ENCODE measurements around the gene M6PR. TPM values are rescaled to one million over a fixed set of nuclear protein-coding genes. Genes with fewer than 3 reads are reported as not detected.

M6PR gene
- total RNA-seq, 4 donors from 2014 or later = 72.0 to 96.3 (median 88.5) TPM

DNA sequence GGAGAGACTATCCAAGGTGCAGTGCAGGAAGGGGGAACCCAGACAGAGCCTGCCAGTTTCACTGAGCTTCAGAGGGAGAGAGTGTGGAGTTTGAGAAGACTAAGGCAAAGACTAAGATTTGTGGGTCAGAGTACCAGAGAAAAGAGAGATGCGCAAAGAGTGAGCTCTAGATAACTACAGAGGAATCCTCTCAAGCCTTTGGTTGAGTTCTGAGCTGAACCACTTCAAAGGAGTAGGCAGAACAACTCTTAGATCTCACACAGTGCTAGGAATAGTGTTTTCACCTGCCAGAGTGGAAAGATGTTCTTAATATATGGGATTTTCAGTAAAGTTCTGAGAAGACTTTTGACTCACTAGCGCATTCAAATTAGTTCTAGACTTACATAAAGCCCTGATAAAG is 10.7 kb upstream of the M6PR start:
- 97% methylated on average over 2 of the region's 2 CpGs for WGBS

DNA sequence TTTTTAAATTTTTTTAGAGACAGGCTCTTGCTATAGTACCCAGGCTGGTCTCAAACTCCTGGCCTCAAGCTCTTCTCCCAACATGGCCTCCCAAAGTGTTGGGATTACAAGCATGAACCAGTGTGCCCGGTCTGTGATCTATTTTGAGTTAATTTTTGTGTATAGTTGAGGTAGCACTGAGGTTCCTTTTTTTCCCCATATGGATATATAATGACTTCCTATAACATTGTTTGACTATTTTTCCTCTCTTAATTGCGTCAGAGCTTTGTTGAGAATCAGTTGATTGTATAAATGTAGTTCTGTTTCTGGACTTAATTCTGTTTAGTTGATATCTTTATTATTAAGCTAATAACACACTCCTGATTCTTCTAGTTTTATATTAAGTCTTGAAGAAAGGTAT is 8.6 kb upstream of the M6PR start:
- intact Hi-C loops (cut with DNase I) = no loop called here
- 68% methylated on average over 2 of the region's 2 CpGs for whole genome bisulfite sequencing

More for the DNA sequence above, 10.7 kb upstream of the M6PR start:
- TF ChIP-seq POLR2A (IDR thresholded peaks at IDR 0.05; ENCODE audit: low read depth) = no peak
- Histone ChIP-seq H3K4me3 (no peak overlapping the region), H3K4me1 (no peaks in the 10 kb centered on the region), H3K27me3 (no peaks in the 10 kb centered on the region), H3K9me3 (no peaks in the 10 kb centered on the region), H3K27ac (replicated peaks in 1 of 4) (no peak overlapping the region), H3K36me3 (peaks cover 0 to 6% (median 0%) of the 10 kb centered on the region in 4 donors)
- DNase-seq (ENCODE audit: extremely low spot score) = no peak
- intact Hi-C loops (cut with DNase I) = no loop called here

DNA sequence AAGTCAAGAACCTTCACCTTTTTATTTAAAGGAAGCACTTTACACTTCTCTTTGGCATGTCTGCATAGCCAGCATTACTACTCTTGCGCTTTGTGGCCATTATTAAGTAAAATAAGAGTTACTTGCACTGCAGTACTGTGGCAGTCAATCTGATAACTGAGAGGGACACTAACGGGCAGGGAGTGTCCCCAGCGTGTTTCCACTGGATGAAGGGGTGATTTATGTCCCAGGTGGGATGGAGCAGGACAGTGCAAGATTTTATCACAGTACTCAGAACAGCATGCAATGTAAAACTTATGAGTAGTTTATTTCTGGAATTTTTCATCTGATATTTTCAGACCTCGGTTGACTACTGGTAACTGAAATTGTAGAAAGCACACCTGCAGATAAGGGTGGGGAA is 8.1 kb upstream of the M6PR start:
- DNase-seq (ENCODE audit: extremely low spot score) = no peak
- Histone ChIP-seq H3K27ac (replicated peaks in 1 of 4) (no peak overlapping the region), H3K36me3 (peaks cover 0 to 6% (median 0%) of the 10 kb centered on the region in 4 donors), H3K9me3 (no peaks in the 10 kb centered on the region), H3K4me1 (no peaks in the 10 kb centered on the region), H3K27me3 (no peaks in the 10 kb centered on the region), H3K4me3 (no peak overlapping the region)
- TF ChIP-seq POLR2A (IDR thresholded peaks at IDR 0.05; ENCODE audit: low read depth) (no peak), POLR2AphosphoS5 (IDR thresholded peaks at IDR 0.05) (no peak), EP300 (IDR thresholded peaks at IDR 0.05) (no peak)
- TF ChIP-seq, protein P1, sequence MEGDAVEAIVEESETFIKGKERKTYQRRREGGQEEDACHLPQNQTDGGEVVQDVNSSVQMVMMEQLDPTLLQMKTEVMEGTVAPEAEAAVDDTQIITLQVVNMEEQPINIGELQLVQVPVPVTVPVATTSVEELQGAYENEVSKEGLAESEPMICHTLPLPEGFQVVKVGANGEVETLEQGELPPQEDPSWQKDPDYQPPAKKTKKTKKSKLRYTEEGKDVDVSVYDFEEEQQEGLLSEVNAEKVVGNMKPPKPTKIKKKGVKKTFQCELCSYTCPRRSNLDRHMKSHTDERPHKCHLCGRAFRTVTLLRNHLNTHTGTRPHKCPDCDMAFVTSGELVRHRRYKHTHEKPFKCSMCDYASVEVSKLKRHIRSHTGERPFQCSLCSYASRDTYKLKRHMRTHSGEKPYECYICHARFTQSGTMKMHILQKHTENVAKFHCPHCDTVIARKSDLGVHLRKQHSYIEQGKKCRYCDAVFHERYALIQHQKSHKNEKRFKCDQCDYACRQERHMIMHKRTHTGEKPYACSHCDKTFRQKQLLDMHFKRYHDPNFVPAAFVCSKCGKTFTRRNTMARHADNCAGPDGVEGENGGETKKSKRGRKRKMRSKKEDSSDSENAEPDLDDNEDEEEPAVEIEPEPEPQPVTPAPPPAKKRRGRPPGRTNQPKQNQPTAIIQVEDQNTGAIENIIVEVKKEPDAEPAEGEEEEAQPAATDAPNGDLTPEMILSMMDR (IDR thresholded peaks at IDR 0.05) = no peak
- WGBS = 79% methylated on average over 4 of the region's 4 CpGs
- intact Hi-C loops (cut with DNase I) = no loop called here

More for the DNA sequence above, 8.6 kb upstream of the M6PR start:
- H3K4me3 ChIP-seq = no peak overlapping the region
- H3K27me3 ChIP-seq = no peaks in the 10 kb centered on the region
- H3K4me1 ChIP-seq = no peaks in the 10 kb centered on the region
- peaks cover 0 to 6% (median 0%) of the 10 kb centered on the region in 4 donors for H3K36me3 ChIP-seq
- H3K9me3 ChIP-seq = no peaks in the 10 kb centered on the region
- no peak overlapping the region for H3K27ac ChIP-seq (replicated peaks in 1 of 4)
- no peak for DNase-seq (ENCODE audit: extremely low spot score)
- TF ChIP-seq POLR2AphosphoS5 (IDR thresholded peaks at IDR 0.05) (no peak), EP300 (IDR thresholded peaks at IDR 0.05) (no peak), POLR2A (IDR thresholded peaks at IDR 0.05; ENCODE audit: low read depth) (no peak)
- TF ChIP-seq, protein P1 (IDR thresholded peaks at IDR 0.05) = no peak

DNA sequence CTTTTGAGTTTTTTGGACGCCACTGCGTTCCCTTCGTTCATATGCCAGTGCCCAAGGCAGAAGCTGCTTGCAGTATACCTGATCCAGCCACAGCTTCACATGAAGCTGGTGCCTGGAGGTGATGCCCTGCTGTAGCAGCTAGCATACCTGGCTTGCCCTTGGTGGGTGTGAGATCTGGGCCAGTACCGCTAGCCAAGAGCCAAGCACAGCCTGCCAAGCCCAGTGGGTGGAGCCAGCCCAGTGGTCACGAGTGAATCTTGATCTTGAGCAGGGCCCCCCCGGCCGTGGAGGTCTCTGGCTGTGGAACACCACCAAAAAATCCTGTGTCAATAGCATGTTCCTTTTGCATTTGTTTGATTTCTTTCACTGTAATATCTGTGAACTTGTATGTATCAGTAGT is 7.3 kb upstream of the M6PR start:
- Histone ChIP-seq H3K9me3 (no peaks in the 10 kb centered on the region), H3K27ac (replicated peaks in 1 of 4) (no peak overlapping the region), H3K36me3 (peaks cover 0 to 6% (median 0%) of the 10 kb centered on the region in 4 donors), H3K4me1 (no peaks in the 10 kb centered on the region), H3K4me3 (no peak overlapping the region), H3K27me3 (no peaks in the 10 kb centered on the region)
- WGBS = 91% methylated on average over 7 of the region's 7 CpGs
- TF ChIP-seq POLR2AphosphoS5 (IDR thresholded peaks at IDR 0.05) (no peak), EP300 (IDR thresholded peaks at IDR 0.05) (no peak), POLR2A (IDR thresholded peaks at IDR 0.05; ENCODE audit: low read depth) (no peak)
- TF ChIP-seq, protein P1 (IDR thresholded peaks at IDR 0.05) = no peak
- intact Hi-C loops (cut with DNase I) = no loop called here
- DNase-seq (ENCODE audit: extremely low spot score) = no peak

DNA sequence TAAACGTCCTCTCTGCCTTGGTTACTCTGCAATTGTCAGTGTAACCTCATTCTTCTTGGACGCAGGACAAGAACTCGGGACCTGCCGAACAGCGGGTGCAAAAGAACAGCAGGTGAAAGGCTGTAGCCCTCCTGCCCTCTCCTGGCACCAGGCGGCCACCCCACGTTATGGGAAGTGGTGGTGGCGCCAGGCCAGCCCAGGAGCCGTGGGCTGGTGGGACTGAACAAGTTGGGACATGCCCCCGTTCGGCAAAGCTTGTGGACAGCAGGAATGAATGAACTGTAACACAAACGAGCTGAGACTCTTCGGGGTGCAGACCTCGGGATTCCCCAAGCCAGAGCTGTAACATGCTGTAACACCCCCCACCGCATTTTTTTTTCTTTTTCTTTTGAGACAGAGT is 6.6 kb upstream of the M6PR start:
- Histone ChIP-seq H3K4me3 (no peak overlapping the region), H3K27me3 (no peaks in the 10 kb centered on the region), H3K27ac (replicated peaks in 1 of 4) (no peak overlapping the region), H3K36me3 (peaks cover 0 to 6% (median 0%) of the 10 kb centered on the region in 4 donors), H3K4me1 (peaks cover 2 to 6% (median 3%) of the 10 kb centered on the region in 4 donors), H3K9me3 (no peaks in the 10 kb centered on the region)
- no peak for DNase-seq (ENCODE audit: extremely low spot score)
- 97% methylated on average over 15 of the region's 15 CpGs for WGBS
- TF ChIP-seq POLR2AphosphoS5 (IDR thresholded peaks at IDR 0.05) = no peak
- TF ChIP-seq, protein P1 (IDR thresholded peaks at IDR 0.05) = no peak
- no peak for TF ChIP-seq POLR2A (IDR thresholded peaks at IDR 0.05; ENCODE audit: low read depth)
- TF ChIP-seq EP300 (IDR thresholded peaks at IDR 0.05) = no peak
- intact Hi-C loops (cut with DNase I) = no loop called here
